ELF-1 (cell line): ENCODE data around the gene CBLB.

Experiments
- DNase-seq: peaks from one replicate; pipeline ENCODE4 v3.0.0-alpha.2; 2016; ENCODE audit warnings: low read depth, low spot score

Gene CBLB

GRCh38 chr3:105869861-105870755 is 1.3 kb upstream of the CBLB start:
- DNase-seq, result no peak

DNA sequence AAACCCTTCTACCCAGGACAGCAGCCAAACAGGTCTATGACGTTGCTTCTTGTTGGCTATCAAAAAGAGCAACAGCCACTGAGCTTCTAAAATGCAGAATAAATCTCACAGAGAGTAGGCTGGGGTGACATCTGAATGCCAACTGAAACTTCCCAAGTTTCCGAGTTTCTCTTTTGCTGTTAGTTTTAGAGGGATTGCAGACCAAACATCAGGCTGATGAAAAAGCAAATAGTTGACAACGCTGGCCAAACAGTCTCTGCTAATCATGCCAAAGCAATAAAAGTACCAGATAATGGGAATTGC is 670 bp upstream of the CBLB start:
- DNase-seq, result no peak

DNA sequence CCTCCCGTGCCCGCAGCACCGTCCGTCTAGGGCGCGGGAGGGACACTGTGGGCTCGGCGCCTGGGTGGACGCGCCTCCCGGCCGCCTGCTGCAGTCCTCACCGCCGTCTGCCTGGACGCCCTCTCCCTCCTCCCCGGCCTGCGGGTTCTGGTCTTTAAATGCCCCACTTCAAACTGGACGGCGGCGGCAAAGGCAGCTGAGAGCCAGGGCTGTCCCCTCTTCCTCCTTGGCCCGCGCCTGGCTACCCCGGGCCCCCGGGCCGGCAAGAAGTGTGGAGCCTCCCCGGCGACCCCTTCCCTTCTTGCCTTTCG is 426 bp downstream of the CBLB start:
- DNase-seq, result peak; percentile 78

DNA sequence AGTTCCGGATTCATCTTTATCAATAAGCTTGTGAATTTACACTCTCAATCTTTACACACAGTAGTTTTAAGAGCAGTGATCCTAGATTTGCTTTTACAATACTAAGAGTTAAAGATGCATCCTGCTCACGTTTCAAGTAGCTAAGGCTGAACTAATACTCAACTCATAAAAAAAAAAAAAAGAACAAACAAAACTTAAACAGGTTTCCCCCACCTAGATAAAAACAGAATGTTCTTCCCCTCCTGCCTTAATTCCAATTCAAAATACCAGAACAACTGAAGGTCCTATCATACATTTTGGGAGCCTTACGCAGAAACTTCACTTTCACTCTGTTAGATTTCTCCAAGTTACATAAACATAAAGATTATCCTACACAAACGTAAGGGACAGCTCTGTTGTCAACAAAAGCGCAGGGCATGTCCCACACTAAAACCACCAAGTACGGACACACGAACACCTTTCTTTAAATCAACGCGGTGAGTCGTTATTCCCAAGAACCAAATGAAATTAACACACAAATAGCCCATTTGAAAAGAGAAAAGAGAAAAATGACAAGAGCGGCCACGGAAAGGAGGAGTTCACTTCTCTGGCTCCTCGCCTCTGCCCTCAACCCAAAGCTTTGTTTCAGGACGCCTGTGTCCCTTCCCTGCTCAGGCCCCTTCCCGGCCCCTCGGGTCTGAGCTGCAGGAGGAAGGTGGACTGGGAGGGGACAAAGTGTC is 941 bp downstream of the CBLB start:
- no peak for DNase-seq

GRCh38 chr3:105866656-105867653 is 1.9 kb downstream of the CBLB start:
- no peak for DNase-seq

DNA sequence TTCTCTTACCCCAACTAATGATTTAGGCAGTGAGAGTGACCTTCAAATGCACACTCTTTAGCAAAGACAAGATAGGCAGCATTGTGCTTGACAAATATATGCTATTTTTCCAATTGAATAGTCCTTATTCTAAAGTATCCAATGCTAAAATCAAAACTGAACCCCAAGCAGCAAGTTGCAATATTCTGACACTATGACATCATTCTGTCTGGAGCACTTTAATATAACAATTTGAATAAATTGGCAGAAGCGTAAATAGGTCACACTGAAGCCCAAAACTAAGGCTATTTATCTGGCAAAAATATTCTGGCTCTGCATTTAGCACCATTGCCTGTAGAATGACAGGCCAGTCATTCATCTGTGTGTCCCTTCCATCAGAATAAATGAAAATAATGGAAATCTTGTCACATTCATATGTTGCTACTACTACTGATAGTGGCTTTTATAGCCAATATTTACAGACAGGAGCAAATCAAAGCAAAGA is 2.9 kb downstream of the CBLB start:
- no peak for DNase-seq

GRCh38 chr3:105865016-105865623 is 3.7 kb downstream of the CBLB start:
- DNase-seq, result no peak

GRCh38 chr3:105864212-105864611 is 4.6 kb downstream of the CBLB start:
- DNase-seq, result no peak

DNA sequence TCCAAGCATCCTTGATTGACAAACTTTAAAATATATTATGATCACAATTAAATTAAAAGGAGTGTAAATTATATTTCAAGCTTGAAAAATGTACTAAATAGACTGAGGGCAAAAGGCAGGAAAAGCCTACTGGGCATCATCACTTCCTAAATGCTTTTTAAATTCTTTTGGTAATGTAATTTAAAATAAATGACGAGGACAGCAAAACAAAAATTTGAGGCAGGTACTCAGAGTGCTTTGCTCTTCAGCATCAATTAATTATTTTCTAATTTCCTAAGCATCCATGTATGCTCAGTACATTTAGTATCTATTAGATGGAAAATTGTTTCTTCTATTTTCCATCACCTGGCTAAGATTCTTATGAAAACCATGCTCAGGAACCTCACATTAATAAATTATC is 5.2 kb downstream of the CBLB start:
- no peak for DNase-seq

DNA sequence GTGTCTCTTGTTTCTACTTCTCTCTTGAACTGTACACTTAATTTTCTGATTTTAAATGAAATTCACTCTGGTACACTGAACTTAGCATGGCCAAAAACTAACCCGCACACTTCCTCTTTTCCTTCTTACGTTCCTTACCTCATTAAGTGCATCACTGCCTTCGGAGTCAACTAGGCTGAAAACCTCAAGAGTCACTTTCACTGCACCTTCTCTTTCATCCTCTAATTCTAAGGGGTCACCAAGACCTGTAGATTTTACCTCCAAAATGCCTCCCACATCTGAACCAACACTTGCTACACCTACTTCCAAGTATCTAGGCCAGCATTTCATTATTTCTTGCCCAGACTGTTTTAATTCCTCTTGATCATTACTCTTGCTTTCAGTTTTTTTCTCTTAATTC is 6.6 kb downstream of the CBLB start:
- DNase-seq, result no peak

GRCh38 chr3:105860641-105861040 is 8.2 kb downstream of the CBLB start:
- no peak for DNase-seq

GRCh38 chr3:105858017-105858416 is 10.8 kb downstream of the CBLB start:
- DNase-seq, result no peak

GRCh38 chr3:105857601-105858000 is 11.2 kb downstream of the CBLB start:
- DNase-seq, result no peak

GRCh38 chr3:105856605-105857004 is 12.2 kb downstream of the CBLB start:
- no peak for DNase-seq

DNA sequence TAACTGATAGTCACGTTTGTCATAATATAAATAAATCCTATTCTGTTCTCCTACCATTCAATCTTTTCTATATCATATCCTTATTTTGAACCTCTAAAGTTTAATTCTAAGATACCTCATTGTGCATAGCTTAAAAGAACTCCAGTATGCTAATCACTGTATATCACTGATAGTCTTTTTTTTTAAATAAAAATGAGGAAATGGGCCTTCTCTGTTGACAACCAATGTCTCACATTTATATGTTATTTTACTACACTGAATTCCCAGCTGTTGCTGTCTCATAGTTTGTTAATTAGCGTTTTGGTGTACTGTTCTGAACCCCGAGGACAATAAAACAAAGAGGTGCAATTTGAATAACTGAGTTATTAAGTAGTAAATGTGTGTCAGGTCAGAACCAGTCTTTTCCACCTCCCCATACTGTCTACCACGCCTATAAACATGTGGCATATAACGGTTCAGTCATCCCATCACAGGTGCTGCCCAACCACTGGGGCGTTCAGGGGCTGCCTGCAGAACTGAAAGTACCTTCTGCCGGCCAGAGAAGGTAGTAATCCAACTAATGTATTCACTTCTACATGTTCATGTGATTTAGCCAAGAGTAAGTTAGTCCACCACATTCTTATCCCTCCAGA is 14.9 kb downstream of the CBLB start:
- DNase-seq, result no peak

- no peak for DNase-seq
These were observed 17.2 kb downstream of the CBLB start for GRCh38 chr3:105851582-105851981.

DNA sequence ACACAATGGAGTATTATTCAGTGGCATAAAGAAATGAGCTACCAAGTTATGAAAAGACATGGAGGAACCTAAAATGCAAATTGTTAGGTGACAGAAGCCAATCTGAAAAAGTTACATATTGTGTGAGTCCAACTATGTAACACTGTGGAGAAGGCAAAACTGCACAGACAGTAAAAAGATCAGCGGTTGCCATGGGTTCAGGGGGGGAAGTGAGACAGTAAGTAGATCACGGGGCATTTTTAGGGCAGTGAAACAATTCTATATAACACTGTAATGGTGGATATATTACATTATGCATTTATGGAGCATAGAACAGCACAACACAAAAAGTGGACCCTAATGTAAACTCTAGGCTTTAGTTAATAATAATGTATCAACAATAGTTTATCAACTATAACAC is 17.6 kb downstream of the CBLB start:
- no peak for DNase-seq

DNA sequence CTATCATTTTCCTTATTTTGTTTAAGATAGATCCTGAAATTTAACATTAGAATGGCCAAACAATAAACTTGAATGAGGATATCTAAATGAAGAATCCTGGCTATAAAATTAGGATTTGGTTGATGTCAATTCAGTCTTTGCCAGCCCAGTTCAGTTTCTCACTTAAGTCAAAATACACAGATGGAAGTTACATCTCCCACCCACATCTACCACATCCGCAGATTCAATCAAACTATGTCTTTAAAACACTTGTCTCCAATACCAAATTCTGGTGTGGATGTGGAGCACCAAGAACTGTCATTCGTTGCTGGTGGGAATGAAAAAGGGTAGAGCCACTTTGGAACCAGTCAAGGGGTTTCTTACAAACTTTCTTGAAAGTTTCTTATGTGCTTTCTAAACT is 18.2 kb downstream of the CBLB start:
- DNase-seq, result no peak

DNA sequence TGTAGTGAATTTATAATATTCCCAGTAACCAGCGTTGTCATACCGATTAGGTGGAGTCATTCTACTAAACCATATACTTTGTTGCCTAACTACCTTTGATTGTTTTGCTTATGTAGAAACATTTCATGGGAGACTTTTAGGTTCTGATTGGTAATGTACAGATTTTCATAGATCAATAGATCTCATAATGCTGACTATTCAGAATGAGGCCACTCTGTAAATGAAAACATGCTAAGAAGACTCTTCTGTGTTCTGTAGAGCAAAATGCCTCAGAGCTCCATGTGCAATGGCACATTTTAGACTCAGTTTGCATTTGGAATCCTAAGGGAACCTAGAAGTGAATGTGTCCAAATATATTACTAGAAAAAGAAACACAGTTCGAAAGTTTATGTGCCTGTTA is 20.0 kb downstream of the CBLB start:
- no peak for DNase-seq

- DNase-seq, result no peak
These were observed 20.9 kb downstream of the CBLB start for GRCh38 chr3:105847865-105848264.

- DNase-seq, result no peak
These were observed 21.4 kb downstream of the CBLB start for GRCh38 chr3:105847452-105847851.
